Fibroblast of villous mesenchyme (primary cell): ENCODE results near the gene CCDC106. TPM values are rescaled to one million over a fixed set of nuclear protein-coding genes. Genes with fewer than 3 reads are reported as not detected.

ENCODE experiments used
- DNase-seq: peaks from one replicate; pipeline ENCODE4 v3.0.0-alpha.2; 2010; ENCODE audit warnings: low read depth
- H3K4me3 ChIP-seq: 2 replicates; pipeline ENCODE4 v1.5.1; 2011; ENCODE audit warnings: low read depth, mild to moderate bottlenecking, low read length
- total RNA-seq: library from RNA; depleted of rRNA; stranded (reverse); fragments of >200 nt; gene quantifications from 2 replicates; pipeline ENCODE4 v1.2.3, GENCODE V29; 2012
- TF ChIP-seq, protein P1 (sequence below): IDR thresholded peaks from 2 replicates; pipeline ENCODE4 v1.5.1; 2012; ENCODE audit warnings: low read depth, mild to moderate bottlenecking, low read length; ENCODE audit not compliant: insufficient read depth

The CCDC106 gene
- total RNA-seq, 1 donor = 7.8 TPM

DNA sequence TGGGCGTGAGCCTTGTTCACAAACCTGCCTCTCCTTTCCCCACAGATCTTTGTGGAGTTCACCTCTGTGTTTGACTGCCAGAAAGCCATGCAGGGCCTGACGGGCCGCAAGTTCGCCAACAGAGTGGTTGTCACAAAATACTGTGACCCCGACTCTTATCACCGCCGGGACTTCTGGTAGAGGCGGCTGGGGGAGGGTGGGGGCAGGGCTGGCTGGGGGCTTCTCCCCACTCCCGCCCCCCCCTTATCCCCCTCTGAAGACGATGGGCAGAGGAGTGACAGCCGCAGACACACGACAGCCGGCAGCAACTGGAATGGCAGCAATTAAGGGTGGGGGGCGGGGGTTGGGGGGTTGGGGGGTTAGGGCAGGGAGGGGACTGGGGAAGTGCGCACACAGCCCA is 25.9 kb downstream of the CCDC106 start:
- DNase-seq = no peak
- no peak overlapping the region for H3K4me3 ChIP-seq
- TF ChIP-seq, protein P1, sequence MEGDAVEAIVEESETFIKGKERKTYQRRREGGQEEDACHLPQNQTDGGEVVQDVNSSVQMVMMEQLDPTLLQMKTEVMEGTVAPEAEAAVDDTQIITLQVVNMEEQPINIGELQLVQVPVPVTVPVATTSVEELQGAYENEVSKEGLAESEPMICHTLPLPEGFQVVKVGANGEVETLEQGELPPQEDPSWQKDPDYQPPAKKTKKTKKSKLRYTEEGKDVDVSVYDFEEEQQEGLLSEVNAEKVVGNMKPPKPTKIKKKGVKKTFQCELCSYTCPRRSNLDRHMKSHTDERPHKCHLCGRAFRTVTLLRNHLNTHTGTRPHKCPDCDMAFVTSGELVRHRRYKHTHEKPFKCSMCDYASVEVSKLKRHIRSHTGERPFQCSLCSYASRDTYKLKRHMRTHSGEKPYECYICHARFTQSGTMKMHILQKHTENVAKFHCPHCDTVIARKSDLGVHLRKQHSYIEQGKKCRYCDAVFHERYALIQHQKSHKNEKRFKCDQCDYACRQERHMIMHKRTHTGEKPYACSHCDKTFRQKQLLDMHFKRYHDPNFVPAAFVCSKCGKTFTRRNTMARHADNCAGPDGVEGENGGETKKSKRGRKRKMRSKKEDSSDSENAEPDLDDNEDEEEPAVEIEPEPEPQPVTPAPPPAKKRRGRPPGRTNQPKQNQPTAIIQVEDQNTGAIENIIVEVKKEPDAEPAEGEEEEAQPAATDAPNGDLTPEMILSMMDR = no peak

DNA sequence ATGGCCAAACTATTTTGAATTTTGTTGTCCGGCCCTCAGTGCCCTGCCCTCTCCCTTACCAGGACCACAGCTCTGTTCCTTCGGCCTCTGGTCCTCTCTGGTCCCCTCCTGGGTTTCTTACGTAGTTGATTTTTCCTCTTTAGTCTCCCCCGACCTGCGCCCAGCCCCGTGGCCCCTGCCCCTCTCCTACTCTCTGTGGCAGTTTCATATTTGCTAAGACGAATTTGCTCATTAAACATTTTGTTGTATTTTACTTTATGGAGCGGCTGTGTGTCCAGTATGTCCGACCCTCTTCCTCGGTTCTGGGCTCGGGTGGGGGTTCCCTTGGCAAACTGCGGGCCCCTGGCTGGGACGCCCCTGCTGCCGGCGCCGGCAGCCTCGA is 26.4 kb downstream of the CCDC106 start:
- H3K4me3 ChIP-seq = peak overlapping the region; percentile 69
- DNase-seq = no peak
- TF ChIP-seq, protein P1 = no peak

DNA sequence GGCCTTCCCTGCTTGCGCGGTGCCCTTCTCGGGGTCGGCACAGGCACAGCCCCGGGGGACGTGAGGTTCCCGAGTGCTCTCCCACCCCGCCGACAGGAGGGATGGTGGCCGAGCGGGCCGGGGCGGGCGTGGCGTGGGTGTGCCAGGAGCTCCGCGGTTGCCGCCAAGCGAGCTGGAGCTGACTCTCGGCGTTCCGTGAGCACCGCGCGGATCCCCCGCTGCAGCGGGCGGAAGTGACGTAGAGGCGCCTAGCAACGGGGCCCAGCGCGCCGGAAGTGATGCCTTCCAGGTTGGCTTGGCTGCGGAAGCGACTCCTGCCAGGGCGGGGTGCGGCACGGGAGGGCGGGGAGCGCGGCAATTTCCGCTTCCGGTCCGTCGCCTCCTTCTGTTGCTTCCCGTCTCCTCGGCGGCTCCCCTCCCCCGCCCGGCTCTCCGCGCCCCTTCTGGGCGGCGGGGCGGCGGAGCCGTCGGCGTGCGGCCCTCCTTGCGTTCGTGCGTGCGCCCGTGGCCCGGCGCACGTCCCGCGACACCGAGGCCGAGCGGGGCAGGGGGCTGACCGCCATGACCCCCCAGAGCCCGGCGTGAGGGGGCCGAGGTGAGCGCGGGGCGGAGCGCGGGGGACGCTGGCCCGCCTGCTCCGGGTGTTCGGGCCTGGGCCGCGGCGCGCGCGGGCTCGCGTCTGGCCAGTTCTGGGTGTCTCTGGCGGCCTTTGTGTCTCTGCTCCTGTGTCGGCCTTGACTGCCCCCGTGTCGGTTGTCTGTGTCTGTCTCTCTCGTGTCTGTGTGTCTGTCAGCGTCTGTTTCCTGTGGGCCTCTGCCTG is 27.0 kb downstream of the CCDC106 start, which contains the start of gene EPN1:
Gene EPN1 (plus strand): TSS at position 386 of the 820 bp plus-strand sequence. CDS start 3,402 bp downstream, outside the sequence.
- peak within 1 kb of the TSS; percentile 69 for H3K4me3 ChIP-seq
- peak; percentile 97 for DNase-seq
- TF ChIP-seq, protein P1 = no peak

DNA sequence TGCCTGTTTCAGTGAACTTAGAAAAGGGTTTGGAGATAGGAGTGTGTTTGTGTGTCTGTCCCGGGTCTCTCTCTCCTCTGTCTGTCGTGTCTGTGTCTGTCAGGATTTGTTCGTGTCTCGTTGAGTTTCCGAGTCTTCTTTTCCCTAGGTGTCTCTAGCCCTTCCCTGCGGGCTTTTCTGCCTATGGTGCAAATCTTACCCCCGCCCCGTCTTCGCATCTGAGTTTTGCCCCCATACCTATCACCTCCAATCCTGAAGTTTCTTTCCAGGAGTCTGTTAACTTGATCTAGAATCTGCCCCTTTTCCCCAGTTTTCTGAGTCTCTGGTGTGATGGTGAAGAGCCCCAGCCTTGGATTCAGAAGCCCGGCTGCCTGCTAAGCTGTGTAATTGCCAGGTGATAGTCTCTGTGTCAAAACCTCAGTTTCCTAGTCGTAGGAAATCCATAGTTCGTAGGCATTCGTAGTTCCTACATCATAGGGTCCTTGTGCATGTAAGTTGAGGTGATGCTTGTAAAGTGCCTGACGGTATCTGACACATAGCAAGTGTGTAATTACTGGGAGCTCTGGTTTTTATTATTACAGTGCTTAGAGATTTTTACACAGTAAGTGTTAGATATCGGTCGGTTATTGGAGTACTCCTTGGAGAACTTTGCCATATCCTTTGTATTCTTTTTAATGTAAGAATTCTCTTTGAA is 27.8 kb downstream of the CCDC106 start:
- peak; percentile 13 for DNase-seq
- TF ChIP-seq, protein P1 = no peak

DNA sequence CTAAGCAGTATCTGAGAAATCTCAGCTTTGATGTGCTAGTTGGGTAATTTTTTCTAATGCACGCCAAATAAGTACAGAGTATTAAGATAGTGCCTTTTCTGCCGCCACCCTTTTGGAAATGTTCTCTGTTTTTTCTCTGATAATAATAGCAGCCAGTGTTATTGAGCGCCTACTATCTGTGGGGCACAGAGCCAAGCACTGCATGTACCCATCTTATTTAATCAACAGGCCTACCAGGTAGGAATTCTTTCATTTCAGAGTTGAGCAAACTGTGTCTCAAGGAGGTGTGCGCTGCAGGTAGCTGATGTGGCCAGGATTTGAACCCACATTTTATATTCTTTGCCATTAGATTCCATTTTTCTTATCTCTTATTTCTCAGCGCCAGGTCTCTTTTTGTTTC is 28.4 kb downstream of the CCDC106 start:
- DNase-seq = no peak
- peak overlapping the region; percentile 69 for H3K4me3 ChIP-seq
- TF ChIP-seq, protein P1 = no peak

More for the DNA sequence above, 27.8 kb downstream of the CCDC106 start:
- peak overlapping the region; percentile 69 for H3K4me3 ChIP-seq

DNA sequence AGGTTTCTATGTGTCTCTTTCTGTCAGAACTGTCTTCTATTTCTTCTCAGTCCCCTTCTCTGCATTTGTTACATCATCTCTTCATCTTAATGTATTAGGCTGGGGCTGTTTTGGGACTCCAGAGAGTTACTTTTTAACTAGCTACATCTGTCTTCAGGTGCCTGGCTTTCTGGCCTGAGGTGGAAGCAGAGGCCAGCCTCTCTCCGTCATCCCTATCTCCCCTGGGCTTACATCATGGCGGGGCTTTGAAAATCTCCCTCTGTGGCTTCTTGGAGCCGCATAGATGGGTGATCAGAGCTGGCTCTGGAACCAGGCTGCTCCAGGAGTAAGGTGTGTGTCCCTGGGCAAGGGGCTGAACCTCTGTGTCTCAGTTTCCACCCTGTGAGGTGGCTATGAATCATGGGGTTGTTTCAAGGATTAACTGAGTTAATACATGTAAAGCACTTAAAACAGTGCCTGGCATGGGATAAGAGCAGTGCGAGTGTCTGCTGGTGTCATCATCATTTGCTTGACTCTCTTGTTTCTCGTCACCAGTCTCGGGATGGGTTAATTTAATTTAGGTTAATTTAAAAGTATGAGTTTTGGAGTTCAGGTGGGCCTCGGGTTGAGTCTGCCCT is 29.0 kb downstream of the CCDC106 start:
- no peak for DNase-seq
- TF ChIP-seq, protein P1 = no peak
- H3K4me3 ChIP-seq = no peak overlapping the region
